GM12875 (cell line): ENCODE results near the gene HACD2.
A peak's percentile ranks its signal among the peaks of the same experiment; 100 is the strongest.

ENCODE experiments used
- H3K4me3 ChIP-seq: one replicate; pipeline ENCODE4 v1.5.1; 2011; ENCODE audit warnings: low read depth, low read length, control low read depth
- CTCF ChIP-seq: IDR thresholded peaks from 2 replicates; pipeline ENCODE4 v1.5.1; 2011; ENCODE audit warnings: low read depth, mild to moderate bottlenecking, control low read depth, inconsistent platforms, low read length, moderate library complexity, borderline replicate concordance; ENCODE audit not compliant: insufficient read depth

HACD2 gene

GRCh38 chr3:123464211-123464610 lies 120.6 kb downstream of the HACD2 start:
- no peak overlapping the region for H3K4me3 ChIP-seq
- no peak for TF ChIP-seq CTCF

- no peak overlapping the region for H3K4me3 ChIP-seq
- no peak for TF ChIP-seq CTCF
These were observed 125.0 kb downstream of the HACD2 start for GRCh38 chr3:123459862-123460261.

GRCh38 chr3:123458255-123458654 lies 126.6 kb downstream of the HACD2 start:
- TF ChIP-seq CTCF: no peak
- H3K4me3 ChIP-seq: no peak overlapping the region

GRCh38 chr3:123457841-123458240 lies 127.0 kb downstream of the HACD2 start:
- no peak for TF ChIP-seq CTCF

GRCh38 chr3:123453675-123454074 lies 131.2 kb downstream of the HACD2 start:
- no peak overlapping the region for H3K4me3 ChIP-seq
- TF ChIP-seq CTCF: no peak

More at GRCh38 chr3:123457841-123458240, 127.0 kb downstream of the HACD2 start:
- no peak overlapping the region for H3K4me3 ChIP-seq

- H3K4me3 ChIP-seq: no peak overlapping the region
- TF ChIP-seq CTCF: no peak
These were observed 133.7 kb downstream of the HACD2 start for GRCh38 chr3:123451186-123451585.

GRCh38 chr3:123449997-123450604 lies 134.8 kb downstream of the HACD2 start:
- H3K4me3 ChIP-seq: peak overlapping the region; percentile 5
- no peak for TF ChIP-seq CTCF
